HG03066 (cell line): Measurements from ENCODE around the gene CDC14A.
"Not testable (repeated sequence)": the region's sequence is repeated elsewhere in the genome, so short reads cannot be mapped to it uniquely, and the experiment has no call there.

Experiments
- ATAC-seq: cut with Tn5 transposase; IDR thresholded peaks from one replicate; pipeline ENCODE4 v1.9.1; 2021; ENCODE audit warnings: low read depth; ENCODE audit not compliant: unreplicated experiment

The CDC14A gene

GRCh38 chr1:100352267-100353070 is at the start of gene CDC14A:
Gene CDC14A, plus strand, starts transcription at chr1:100352506. Its CDS starts 449 bp downstream, at chr1:100352955.
- ATAC-seq: peak; percentile 63

GRCh38 chr1:100302739-100303138 is 49.6 kb upstream of the CDC14A start:
- ATAC-seq: no peak

- ATAC-seq: no peak
These were observed 48.1 kb upstream of the CDC14A start for GRCh38 chr1:100304227-100304626.

- no peak for ATAC-seq
These were observed 47.4 kb upstream of the CDC14A start for GRCh38 chr1:100304921-100305320.

GRCh38 chr1:100305954-100306353 is 46.4 kb upstream of the CDC14A start:
- ATAC-seq: no peak

- ATAC-seq: no peak
These were observed 45.5 kb upstream of the CDC14A start for GRCh38 chr1:100306735-100307313.

GRCh38 chr1:100308777-100309176 is 43.5 kb upstream of the CDC14A start:
- ATAC-seq: no peak

GRCh38 chr1:100309863-100310262 is 42.4 kb upstream of the CDC14A start:
- no peak for ATAC-seq

- ATAC-seq: no peak
These were observed 38.9 kb upstream of the CDC14A start for GRCh38 chr1:100313382-100313781.

- no peak for ATAC-seq
These were observed 35.7 kb upstream of the CDC14A start for GRCh38 chr1:100316622-100317021.

GRCh38 chr1:100320311-100321099 is 31.8 kb upstream of the CDC14A start:
- ATAC-seq: no peak

- no peak for ATAC-seq
These were observed 31.2 kb upstream of the CDC14A start for GRCh38 chr1:100321100-100321493.

GRCh38 chr1:100321506-100321905 is 30.8 kb upstream of the CDC14A start:
- ATAC-seq: no peak

GRCh38 chr1:100322436-100323211 is 29.7 kb upstream of the CDC14A start:
- ATAC-seq: no peak

- no peak for ATAC-seq
These were observed 28.7 kb upstream of the CDC14A start for GRCh38 chr1:100323419-100324106.

GRCh38 chr1:100325415-100326324 is 26.6 kb upstream of the CDC14A start:
- no peak for ATAC-seq

- not testable (repeated sequence) for ATAC-seq
These were observed 26.0 kb upstream of the CDC14A start for GRCh38 chr1:100326325-100326670.

- ATAC-seq: no peak
These were observed 24.2 kb upstream of the CDC14A start for GRCh38 chr1:100328133-100328532.

GRCh38 chr1:100331146-100331545 is 21.2 kb upstream of the CDC14A start:
- ATAC-seq: not testable (repeated sequence)
